Measurements from ENCODE around the gene MAPK8IP3. TPM values are rescaled to one million over a fixed set of nuclear protein-coding genes. Genes with fewer than 3 reads are reported as not detected.

The MAPK8IP3 gene
- polyA plus RNA-seq (2011; rRNA removed) = 12.3 and 22.5 TPM in 2 replicates
- polyA minus RNA-seq (2011; rRNA and poly(A)+ RNA removed) = 8.6 and 18.4 TPM in 2 replicates

- CTCF ChIA-PET = interaction anchor here (0.6 to 2.8 kb wide), 38 partner anchors 8 to 394 kb away, joined by 3 to 23 read pairs (median 4); partner anchors contain the start of genes EME2, JPT2, MRPS34 and NUBP2
- peak within 1 kb of the TSS; percentile 98 for H3K4me3 ChIP-seq (ENCODE audit: low read depth, low read length)
- H3K36me3 ChIP-seq (ENCODE audit: control insufficient read depth, insufficient read depth, low read length) = peaks cover 7% of the 10 kb centered on the region
- no peaks in the 10 kb centered on the region for H3K27me3 ChIP-seq (ENCODE audit: control insufficient read depth, insufficient read depth, low read length)
- peak; percentile 47 for DNase-seq (ENCODE audit: low read depth)
- peak; percentile 39 for TF ChIP-seq CTCF (IDR thresholded peaks at IDR 0.05; ENCODE audit: insufficient read depth, low read depth, low read length)
- POLR2A ChIA-PET = interaction anchor here (0.6 to 0.7 kb wide), 3 partner anchors 16 to 174 kb away, joined by 4 to 9 read pairs (median 6); partner anchors contain the start of gene EME2
Observed at GRCh38 chr16:1705688-1706385, at the start of gene MAPK8IP3. MAPK8IP3 (plus strand) TSS chr16:1706195; CDS start chr16:1706340, 145 bp downstream.

- no peak overlapping the region for H3K4me3 ChIP-seq (ENCODE audit: low read depth, low read length)
- H3K36me3 ChIP-seq (ENCODE audit: control insufficient read depth, insufficient read depth, low read length) = peaks cover 52% of the 10 kb centered on the region
- H3K27me3 ChIP-seq (ENCODE audit: control insufficient read depth, insufficient read depth, low read length) = no peaks in the 10 kb centered on the region
- ChIA-PET POLR2A (no interaction called here), CTCF (interaction anchor here (1.1 kb wide), 1 partner anchor 49 kb away, joined by 4 read pairs; the partner anchor contains the start of gene MAPK8IP3)
- TF ChIP-seq CTCF (IDR thresholded peaks at IDR 0.05; ENCODE audit: insufficient read depth, low read depth, low read length) = no peak
- DNase-seq (ENCODE audit: low read depth) = no peak
Observed at GRCh38 chr16:1656808-1657617, 49.0 kb upstream of the MAPK8IP3 start.

GRCh38 chr16:1657841-1658240 is 48.2 kb upstream of the MAPK8IP3 start:
- no peak for TF ChIP-seq CTCF (IDR thresholded peaks at IDR 0.05; ENCODE audit: insufficient read depth, low read depth, low read length)
- Histone ChIP-seq H3K4me3 (ENCODE audit: low read depth, low read length) (no peak overlapping the region), H3K27me3 (ENCODE audit: control insufficient read depth, insufficient read depth, low read length) (no peaks in the 10 kb centered on the region), H3K36me3 (ENCODE audit: control insufficient read depth, insufficient read depth, low read length) (peaks cover 52% of the 10 kb centered on the region)
- DNase-seq (ENCODE audit: low read depth) = no peak
- POLR2A ChIA-PET = no interaction called here
- CTCF ChIA-PET = no interaction called here

- no peaks in the 10 kb centered on the region for H3K27me3 ChIP-seq (ENCODE audit: control insufficient read depth, insufficient read depth, low read length)
- DNase-seq (ENCODE audit: low read depth) = no peak
- H3K36me3 ChIP-seq (ENCODE audit: control insufficient read depth, insufficient read depth, low read length) = peaks cover 51% of the 10 kb centered on the region
- ChIA-PET CTCF (interaction anchor here (0.8 to 1.5 kb wide), 2 partner anchors 17 to 270 kb away, joined by 3 read pairs; no protein-coding TSS in a partner anchor), POLR2A (no interaction called here)
- no peak overlapping the region for H3K4me3 ChIP-seq (ENCODE audit: low read depth, low read length)
- TF ChIP-seq CTCF (IDR thresholded peaks at IDR 0.05; ENCODE audit: insufficient read depth, low read depth, low read length) = no peak
Observed at GRCh38 chr16:1659031-1659430, 47.0 kb upstream of the MAPK8IP3 start.

GRCh38 chr16:1661826-1662225 is 44.2 kb upstream of the MAPK8IP3 start:
- peaks cover 55% of the 10 kb centered on the region for H3K36me3 ChIP-seq (ENCODE audit: control insufficient read depth, insufficient read depth, low read length)
- no peak for TF ChIP-seq CTCF (IDR thresholded peaks at IDR 0.05; ENCODE audit: insufficient read depth, low read depth, low read length)
- H3K4me3 ChIP-seq (ENCODE audit: low read depth, low read length) = no peak overlapping the region
- ChIA-PET CTCF (no interaction called here), POLR2A (no interaction called here)
- no peaks in the 10 kb centered on the region for H3K27me3 ChIP-seq (ENCODE audit: control insufficient read depth, insufficient read depth, low read length)
- no peak for DNase-seq (ENCODE audit: low read depth)
